Lower lobe of right lung (tissue), 2 donors: Measurements from ENCODE around the gene PRELP. TPM values are rescaled to one million over a fixed set of nuclear protein-coding genes. Genes with fewer than 3 reads are reported as not detected.

Source experiments
- ATAC-seq, 2 donors: fragments of 200-7000 bp; cut with Tn5 transposase; one replicate each; pipeline ENCODE4 v1.9.1; 2020 to 2022; ENCODE audit warnings: mild to moderate bottlenecking in 2 of 2, moderate library complexity in 2 of 2
- DNase-seq: peaks from one replicate; pipeline ENCODE4 v3.0.0-alpha.2; 2020
- H3K27ac ChIP-seq: fragments of 200-600 bp; one replicate; pipeline ENCODE4 v1.8.0; 2022
- H3K27me3 ChIP-seq: fragments of 200-600 bp; one replicate; pipeline ENCODE4 v1.8.0; 2022; ENCODE audit warnings: low read depth
- H3K36me3 ChIP-seq: fragments of 200-600 bp; one replicate; pipeline ENCODE4 v1.8.0; 2022; ENCODE audit warnings: mild to moderate bottlenecking
- H3K4me1 ChIP-seq: fragments of 200-600 bp; one replicate; pipeline ENCODE4 v1.8.0; 2022
- H3K4me3 ChIP-seq: fragments of 200-600 bp; one replicate; pipeline ENCODE4 v1.8.0; 2022; ENCODE audit warnings: mild to moderate bottlenecking
- H3K9me3 ChIP-seq: fragments of 200-600 bp; one replicate; pipeline ENCODE4 v1.8.0; 2022
- intact Hi-C: fragments of 100-400 bp; cut with DNase I; formaldehyde crosslinking; loops from one replicate; pipeline ENCODE4 v1.11.0; 2022
- total RNA-seq: library from RNA; stranded (reverse); fragmentation: NEBNext Ultra II Directional; extraction: Animal tissue kit (Norgen Biotek cat#: 25700); gene quantifications from one replicate; pipeline ENCODE4 v1.2.1, GENCODE V29; 2021
- TF ChIP-seq, protein P1 (sequence below): fragments of 200-600 bp; IDR thresholded peaks from one replicate; pipeline ENCODE4 v1.8.0; 2022; ENCODE audit warnings: antibody characterized with exemption, mild to moderate bottlenecking
- donor health status: DM: no; HTN: yes; CAD: no; lungs with severe emphysema.

Gene PRELP
- total RNA-seq, 1 donor from 2014 or later: 47.5 TPM

DNA sequence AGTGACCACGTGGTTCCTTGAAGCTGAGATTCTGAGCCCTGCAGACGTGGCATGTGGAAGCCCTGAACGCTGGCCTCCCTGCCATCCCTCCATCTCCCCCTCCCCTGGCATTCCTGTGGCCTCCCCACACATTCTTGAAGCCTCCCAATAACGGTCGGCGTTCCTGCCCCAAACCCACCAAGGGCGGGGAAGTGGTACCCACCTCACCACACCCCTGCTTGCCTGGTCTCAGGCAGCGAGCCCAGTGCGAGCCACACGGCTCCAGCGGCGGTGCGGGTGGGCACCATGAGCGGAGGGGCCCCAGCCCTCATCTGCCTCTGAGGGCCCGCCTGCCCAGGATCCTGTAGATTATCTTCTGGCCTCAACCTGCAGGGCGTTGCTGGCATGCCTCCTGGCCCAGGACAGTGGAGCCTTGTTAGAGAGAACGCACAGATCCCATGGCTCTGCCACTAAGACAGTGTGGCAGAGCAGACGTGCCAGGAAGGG is 20.6 kb upstream of the PRELP start:
- Histone ChIP-seq H3K27me3 (peaks cover 4% of the 10 kb centered on the region), H3K9me3 (no peaks in the 10 kb centered on the region), H3K4me3 (no peak overlapping the region), H3K36me3 (no peaks in the 10 kb centered on the region), H3K27ac (no peak overlapping the region), H3K4me1 (peaks cover 7% of the 10 kb centered on the region)
- DNase-seq (no peak), ATAC-seq (peak in 1 of 2 donors; percentile 11)
- TF ChIP-seq, protein P1, sequence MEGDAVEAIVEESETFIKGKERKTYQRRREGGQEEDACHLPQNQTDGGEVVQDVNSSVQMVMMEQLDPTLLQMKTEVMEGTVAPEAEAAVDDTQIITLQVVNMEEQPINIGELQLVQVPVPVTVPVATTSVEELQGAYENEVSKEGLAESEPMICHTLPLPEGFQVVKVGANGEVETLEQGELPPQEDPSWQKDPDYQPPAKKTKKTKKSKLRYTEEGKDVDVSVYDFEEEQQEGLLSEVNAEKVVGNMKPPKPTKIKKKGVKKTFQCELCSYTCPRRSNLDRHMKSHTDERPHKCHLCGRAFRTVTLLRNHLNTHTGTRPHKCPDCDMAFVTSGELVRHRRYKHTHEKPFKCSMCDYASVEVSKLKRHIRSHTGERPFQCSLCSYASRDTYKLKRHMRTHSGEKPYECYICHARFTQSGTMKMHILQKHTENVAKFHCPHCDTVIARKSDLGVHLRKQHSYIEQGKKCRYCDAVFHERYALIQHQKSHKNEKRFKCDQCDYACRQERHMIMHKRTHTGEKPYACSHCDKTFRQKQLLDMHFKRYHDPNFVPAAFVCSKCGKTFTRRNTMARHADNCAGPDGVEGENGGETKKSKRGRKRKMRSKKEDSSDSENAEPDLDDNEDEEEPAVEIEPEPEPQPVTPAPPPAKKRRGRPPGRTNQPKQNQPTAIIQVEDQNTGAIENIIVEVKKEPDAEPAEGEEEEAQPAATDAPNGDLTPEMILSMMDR: no peak
- intact Hi-C loops: no loop called here

DNA sequence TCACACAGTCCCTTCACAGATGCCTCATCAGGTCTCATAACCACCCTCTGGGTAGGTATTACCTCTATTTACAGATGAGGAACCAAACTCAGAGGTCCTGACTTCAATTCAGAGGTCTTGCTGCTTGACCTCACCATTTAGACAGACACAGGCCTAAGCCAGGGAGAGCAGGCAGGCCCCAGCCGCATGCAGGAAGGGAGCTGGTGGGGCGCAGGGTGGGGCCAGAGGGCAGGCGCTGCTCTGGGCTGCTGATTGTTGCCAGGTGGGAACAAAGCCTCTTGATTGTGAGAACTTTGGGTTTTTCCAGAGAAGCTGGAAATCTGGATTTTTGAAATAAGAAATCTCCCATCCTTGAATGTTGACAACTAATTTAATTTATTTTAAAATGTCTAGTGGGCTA is 19.9 kb upstream of the PRELP start:
- H3K36me3 ChIP-seq: no peaks in the 10 kb centered on the region
- no peak overlapping the region for H3K4me3 ChIP-seq
- intact Hi-C loops: no loop called here
- TF ChIP-seq, protein P1: no peak
- no peak for ATAC-seq
- no peaks in the 10 kb centered on the region for H3K9me3 ChIP-seq
- H3K4me1 ChIP-seq: peaks cover under 1% of the 10 kb centered on the region
- H3K27me3 ChIP-seq: no peaks in the 10 kb centered on the region
- no peak for DNase-seq
- no peak overlapping the region for H3K27ac ChIP-seq

DNA sequence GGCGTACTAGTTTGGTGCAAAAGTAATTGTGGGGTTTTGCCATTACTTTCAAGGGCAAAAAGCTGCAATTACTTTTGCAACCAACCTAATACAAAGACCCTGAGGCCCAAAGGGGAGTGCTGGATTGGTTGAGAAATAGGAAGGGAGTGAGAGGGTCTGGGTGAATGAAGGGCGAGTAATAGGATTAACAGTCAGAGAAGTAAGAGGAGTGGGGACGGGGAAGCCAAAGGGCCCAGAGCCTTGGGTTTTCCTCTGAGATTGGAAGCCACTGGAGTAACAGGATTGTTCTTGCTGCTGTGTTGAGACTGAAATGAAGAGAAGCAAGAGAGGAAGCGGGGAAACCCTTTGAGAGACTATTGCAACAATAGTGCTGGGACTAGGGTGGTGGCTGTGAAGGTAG is 19.0 kb upstream of the PRELP start:
- TF ChIP-seq, protein P1: no peak
- Histone ChIP-seq H3K9me3 (no peaks in the 10 kb centered on the region), H3K4me3 (no peak overlapping the region), H3K27ac (no peak overlapping the region), H3K36me3 (no peaks in the 10 kb centered on the region), H3K4me1 (no peaks in the 10 kb centered on the region), H3K27me3 (no peaks in the 10 kb centered on the region)
- intact Hi-C loops: no loop called here
- no peak for DNase-seq
- no peak for ATAC-seq

DNA sequence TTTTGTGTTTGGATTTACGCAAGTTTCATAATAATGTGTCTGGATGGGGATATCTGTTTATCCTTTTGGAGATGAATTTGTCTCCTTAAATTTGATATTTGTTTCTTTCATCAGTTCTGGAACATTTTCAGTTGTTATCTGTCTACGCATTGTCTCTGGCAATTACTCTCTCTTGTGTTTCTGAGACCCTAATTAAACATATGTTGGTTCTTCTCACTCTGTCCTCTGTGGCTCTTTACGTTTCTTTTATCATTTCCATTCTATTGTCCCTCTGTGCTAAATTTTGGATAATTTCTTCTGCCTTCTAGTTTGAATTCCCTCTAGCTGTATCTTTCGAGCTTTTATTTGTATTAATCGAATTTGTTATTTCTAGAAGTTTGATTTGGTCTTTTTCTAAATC is 17.5 kb upstream of the PRELP start:
- no peaks in the 10 kb centered on the region for H3K9me3 ChIP-seq
- peaks cover 7% of the 10 kb centered on the region for H3K4me1 ChIP-seq
- no peak overlapping the region for H3K27ac ChIP-seq
- no peaks in the 10 kb centered on the region for H3K36me3 ChIP-seq
- TF ChIP-seq, protein P1: no peak
- DNase-seq (no peak), ATAC-seq (no peak)
- H3K4me3 ChIP-seq: no peak overlapping the region
- intact Hi-C loops: no loop called here
- H3K27me3 ChIP-seq: no peaks in the 10 kb centered on the region

DNA sequence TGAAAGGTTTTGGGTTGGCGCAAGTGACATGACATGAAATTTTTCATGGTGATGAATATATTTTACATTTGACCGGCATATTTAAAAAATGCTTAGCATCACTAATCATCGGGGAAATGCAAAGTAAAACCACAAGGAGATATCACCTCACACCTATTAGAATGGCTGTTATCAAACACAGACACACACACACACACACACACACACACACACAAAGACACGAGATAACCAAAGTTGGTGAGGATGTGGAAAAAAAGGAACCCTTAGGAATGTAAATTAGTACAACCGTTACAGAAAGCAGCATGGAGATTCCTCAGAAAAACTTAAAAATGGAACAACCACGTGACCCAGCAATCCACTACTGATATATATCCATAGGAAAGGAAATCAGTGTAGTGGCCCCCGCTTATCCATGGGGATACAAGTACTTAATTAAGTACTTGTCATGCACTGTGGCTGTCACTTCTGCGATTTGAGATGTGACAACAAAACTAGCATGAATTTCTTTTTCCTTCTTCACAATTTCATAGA is 15.9 kb upstream of the PRELP start:
- Histone ChIP-seq H3K36me3 (no peaks in the 10 kb centered on the region), H3K4me1 (peaks cover 8% of the 10 kb centered on the region), H3K9me3 (no peaks in the 10 kb centered on the region), H3K4me3 (no peak overlapping the region), H3K27ac (no peak overlapping the region), H3K27me3 (no peaks in the 10 kb centered on the region)
- ATAC-seq: no peak
- DNase-seq: no peak
- TF ChIP-seq, protein P1: no peak
- intact Hi-C loops: no loop called here
